H9 (cell line): ENCODE data around the gene DPP3. TPM values are rescaled to one million over a fixed set of nuclear protein-coding genes. Genes with fewer than 3 reads are reported as not detected.

ENCODE experiments used
- DNase-seq: peaks from one replicate; pipeline ENCODE4 v3.0.0-alpha.2; 2017
- H2AFZ ChIP-seq: one replicate; pipeline ENCODE4 v1.6.1; 2013; ENCODE audit warnings: mild to moderate bottlenecking, low read length, control low read depth, moderate library complexity
- H2AK5ac ChIP-seq: 2 replicates; pipeline ENCODE4 v1.6.1; 2013; ENCODE audit warnings: low read length, control low read depth, mixed read lengths; ENCODE audit not compliant: insufficient read length
- H2BK120ac ChIP-seq: one replicate; pipeline ENCODE4 v1.6.1; 2013; ENCODE audit warnings: low read depth, mild to moderate bottlenecking, low read length, control low read depth, inconsistent platforms; ENCODE audit not compliant: poor library complexity, severe bottlenecking
- H2BK12ac ChIP-seq: 2 replicates; pipeline ENCODE4 v1.6.1; 2013; ENCODE audit warnings: low read length, control low read depth, mixed read lengths, low read depth; ENCODE audit not compliant: insufficient read length
- H2BK15ac ChIP-seq: 2 replicates; pipeline ENCODE4 v1.6.1; 2013; ENCODE audit warnings: low read depth, low read length, control low read depth
- H2BK20ac ChIP-seq: one replicate; pipeline ENCODE4 v1.6.1; 2013; ENCODE audit warnings: low read depth, mild to moderate bottlenecking, low read length, control low read depth, inconsistent platforms; ENCODE audit not compliant: poor library complexity, severe bottlenecking
- H2BK5ac ChIP-seq: 2 replicates; pipeline ENCODE4 v1.6.1; 2013; ENCODE audit warnings: low read length, control low read depth, mixed read lengths; ENCODE audit not compliant: insufficient read length
- H3K14ac ChIP-seq: 2 replicates; pipeline ENCODE4 v1.6.1; 2013; ENCODE audit warnings: low read length, control low read depth; ENCODE audit not compliant: insufficient read depth
- H3K18ac ChIP-seq: 2 replicates; pipeline ENCODE4 v1.6.1; 2013; ENCODE audit warnings: low read depth, mild to moderate bottlenecking, mixed read lengths, low read length, control low read depth; ENCODE audit not compliant: insufficient read length
- H3K23ac ChIP-seq: 2 replicates; pipeline ENCODE4 v1.6.1; 2013; ENCODE audit warnings: low read length, control low read depth, mixed read lengths, low read depth; ENCODE audit not compliant: insufficient read length
- H3K23me2 ChIP-seq: 2 replicates; pipeline ENCODE4 v1.6.1; 2013; ENCODE audit warnings: low read depth, mild to moderate bottlenecking, mixed read lengths, low read length, control low read depth; ENCODE audit not compliant: insufficient read length, poor library complexity, severe bottlenecking
- H3K27ac ChIP-seq: 2 replicates; pipeline ENCODE4 v1.5.1; 2013; ENCODE audit warnings: low read length, control low read depth, mixed read lengths, low read depth; ENCODE audit not compliant: insufficient read length
- H3K27me3 ChIP-seq: 2 replicates; pipeline ENCODE4 v1.6.1; 2013; ENCODE audit warnings: low read length, control low read depth, inconsistent platforms; ENCODE audit not compliant: insufficient read depth
- H3K4ac ChIP-seq: 2 replicates; pipeline ENCODE4 v1.6.1; 2013; ENCODE audit warnings: low read depth, mild to moderate bottlenecking, control low read depth, inconsistent platforms, low read length, moderate library complexity
- H3K4me1 ChIP-seq: 2 replicates; pipeline ENCODE4 v1.6.1; 2013; ENCODE audit warnings: low read length, control low read depth, inconsistent platforms; ENCODE audit not compliant: insufficient read depth
- H3K4me2 ChIP-seq: 2 replicates; pipeline ENCODE4 v1.6.1; 2013; ENCODE audit warnings: low read length, control low read depth, mixed read lengths; ENCODE audit not compliant: insufficient read length, insufficient read depth
- H3K56ac ChIP-seq: 2 replicates; pipeline ENCODE4 v1.6.1; 2013; ENCODE audit warnings: low read depth, mild to moderate bottlenecking, mixed read lengths, low read length, control low read depth; ENCODE audit not compliant: insufficient read length
- H3K79me1 ChIP-seq: 2 replicates; pipeline ENCODE4 v1.6.1; 2013; ENCODE audit warnings: low read depth, mild to moderate bottlenecking, moderate library complexity, low read length, control low read depth, inconsistent platforms; ENCODE audit not compliant: insufficient read depth, poor library complexity, severe bottlenecking
- H3K79me2 ChIP-seq: 2 replicates; pipeline ENCODE4 v1.6.1; 2013; ENCODE audit warnings: low read length, control low read depth, inconsistent platforms; ENCODE audit not compliant: insufficient read depth
- H3K9ac ChIP-seq: 2 replicates; pipeline ENCODE4 v1.6.1; 2013; ENCODE audit warnings: low read length, control low read depth, mixed read lengths; ENCODE audit not compliant: insufficient read length; ENCODE audit errors: extremely low read depth
- H3K9me3 ChIP-seq: one replicate; pipeline ENCODE4 v1.6.1; 2013; ENCODE audit warnings: low read depth, low read length, inconsistent platforms; ENCODE audit not compliant: control insufficient read depth
- H3T11ph ChIP-seq: one replicate; pipeline ENCODE4 v1.6.1; 2013; ENCODE audit warnings: mild to moderate bottlenecking, low read length, control low read depth, inconsistent platforms
- H4K20me1 ChIP-seq: one replicate; pipeline ENCODE4 v1.6.1; 2013; ENCODE audit not compliant: control insufficient read depth, insufficient read length, insufficient read depth
- H4K5ac ChIP-seq: 2 replicates; pipeline ENCODE4 v1.6.1; 2013; ENCODE audit warnings: low read depth, mild to moderate bottlenecking, mixed read lengths, low read length, control low read depth; ENCODE audit not compliant: insufficient read length
- H4K8ac ChIP-seq: replicated peaks from 2 replicates; pipeline ENCODE4 v1.6.1; 2013; ENCODE audit warnings: low read length, control low read depth, mixed read lengths, low read depth; ENCODE audit not compliant: insufficient read length
- H4K91ac ChIP-seq: 2 replicates; pipeline ENCODE4 v1.6.1; 2013; ENCODE audit warnings: low read depth, mild to moderate bottlenecking, moderate library complexity, mixed read lengths, low read length, control low read depth; ENCODE audit not compliant: insufficient read length
- H3K27ac Mint-ChIP-seq, 3 experiments: 2 replicates in 2 of 3; 3 replicates in 1 of 3; pipeline ENCODE4 v1.8.0; 2020 to 2021; ENCODE audit warnings: mixed read lengths in 3 of 3, mild to moderate bottlenecking in 1 of 3, moderate library complexity in 1 of 3
- H3K27me3 Mint-ChIP-seq: 2 replicates; pipeline ENCODE4 v1.8.0; 2021; ENCODE audit warnings: low read depth, mild to moderate bottlenecking, moderate library complexity, mixed read lengths
- H3K36me3 Mint-ChIP-seq, 3 experiments: 2 replicates in 2 of 3; 3 replicates in 1 of 3; pipeline ENCODE4 v1.8.0; 2020 to 2021; ENCODE audit warnings: low read depth in 3 of 3, mixed read lengths in 3 of 3; ENCODE audit not compliant: insufficient read depth in 1 of 3
- H3K4me1 Mint-ChIP-seq, 2 experiments: 2 replicates each; pipeline ENCODE4 v1.8.0; 2020; ENCODE audit warnings: mixed read lengths in 2 of 2
- H3K4me3 Mint-ChIP-seq, 2 experiments: 2 replicates in 1 of 2; 3 replicates in 1 of 2; pipeline ENCODE4 v1.8.0; 2020 to 2021; ENCODE audit warnings: mild to moderate bottlenecking in 2 of 2, mixed read lengths in 2 of 2, moderate library complexity in 1 of 2
- H3K9me3 Mint-ChIP-seq, 2 experiments: 2 replicates in 1 of 2; 3 replicates in 1 of 2; pipeline ENCODE4 v1.8.0; 2020; ENCODE audit warnings: mild to moderate bottlenecking in 2 of 2, mixed read lengths in 2 of 2, moderate library complexity in 1 of 2
- CTCF ChIP-seq: fragments of 200-600 bp; sonication (generic); conservative IDR thresholded peaks from 3 replicates; pipeline ENCODE4 v1.8.0; 2021; ENCODE audit warnings: antibody characterized with exemption, mild to moderate bottlenecking
- WGBS: extraction: QIAGEN DNeasy Blood & Tissue Kit; methylation state at CpG from one replicate; pipeline ENCODE4 v1.1.7; 2013; ENCODE audit warnings: missing lambda C conversion rate, low lambda C conversion rate, mixed read lengths; ENCODE audit not compliant: insufficient read length; ENCODE audit errors: extremely low coverage; 5-methylcytosine and 5-hydroxymethylcytosine counted together
- total RNA-seq: library from RNA; stranded (reverse); gene quantifications from 2 replicates; pipeline ENCODE4 v1.2.1, GENCODE V29; 2021

Gene DPP3
- total RNA-seq, 1 experiment from 2014 or later, result 85.3 TPM

DNA sequence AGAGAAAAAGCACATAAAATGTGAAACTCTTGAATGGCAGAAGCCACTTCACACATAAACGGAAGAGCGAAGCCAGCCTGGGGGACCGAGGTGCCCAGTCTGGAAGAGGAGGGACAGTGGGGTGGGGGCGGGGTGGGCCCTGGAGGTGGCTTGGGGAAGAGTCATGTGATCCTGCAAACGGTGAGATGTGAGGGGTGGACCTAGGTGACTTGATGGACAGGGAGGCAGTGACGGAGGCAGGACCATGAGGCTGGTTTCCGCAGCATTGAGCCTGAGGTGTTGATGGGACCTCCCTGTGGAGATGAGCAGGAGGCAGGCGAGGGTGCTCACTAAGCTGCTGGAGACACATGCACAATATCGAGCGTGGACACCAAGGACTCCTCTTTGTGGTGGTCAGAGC is 48.8 kb downstream of the DPP3 start:
- no peaks in the 10 kb centered on the region for H3K9me3 ChIP-seq
- Mint-ChIP-seq H3K27ac (peak overlapping the region in 2 of 3 experiments; percentile 17 to 76; a peak in 3 of 7 replicates), H3K4me3 (no peak overlapping the region), H3K9me3 (no peaks in the 10 kb centered on the region), H3K27me3 (no peaks in the 10 kb centered on the region), H3K36me3 (peaks cover 0 to 10% (median 9%) of the 10 kb centered on the region in 3 experiments; a peak in 5 of 7 replicates), H3K4me1 (peaks cover 12 to 13% of the 10 kb centered on the region in 2 experiments)
- no peak overlapping the region for H3K18ac ChIP-seq
- H3K79me2 ChIP-seq, result no peaks in the 10 kb centered on the region
- H3K9ac ChIP-seq, result no peak overlapping the region
- H2BK120ac ChIP-seq, result no peak overlapping the region
- no peak overlapping the region for H2AFZ ChIP-seq
- H2BK5ac ChIP-seq, result no peak overlapping the region
- H3K23ac ChIP-seq, result no peak overlapping the region
- no peak overlapping the region for H3K4ac ChIP-seq
- no peaks in the 10 kb centered on the region for H3K79me1 ChIP-seq
- peak; percentile 60 for DNase-seq
- H4K20me1 ChIP-seq, result no peaks in the 10 kb centered on the region
- no peaks in the 10 kb centered on the region for H3K23me2 ChIP-seq
- no peak overlapping the region for H3T11ph ChIP-seq
- H2AK5ac ChIP-seq, result no peak overlapping the region
- no peak overlapping the region for H2BK12ac ChIP-seq
- no peak overlapping the region for H2BK20ac ChIP-seq
- no peak overlapping the region for H4K91ac ChIP-seq
- no peaks in the 10 kb centered on the region for H3K27me3 ChIP-seq
- H3K4me1 ChIP-seq, result no peaks in the 10 kb centered on the region
- no CpG with 5 or more reads among the region's 10 CpGs for WGBS
- H4K5ac ChIP-seq, result no peak overlapping the region
- no peak overlapping the region for H4K8ac ChIP-seq
- TF ChIP-seq CTCF, result no peak
- H2BK15ac ChIP-seq, result no peak overlapping the region
- no peak overlapping the region for H3K14ac ChIP-seq
- H3K27ac ChIP-seq, result no peak overlapping the region
- H3K56ac ChIP-seq, result no peak overlapping the region
- no peak overlapping the region for H3K4me2 ChIP-seq
